Activated naive CD4-positive, alpha-beta T cell treated with anti-CD3 and anti-CD28 coated beads, Interleukin-2, amount 50 U/mL, for 24 hours (primary cell): Measurements from ENCODE around the gene FXYD5.

Experiments used
- H3K27ac Mint-ChIP-seq: one replicate; pipeline ENCODE4 v1.8.0; 2021; ENCODE audit warnings: mild to moderate bottlenecking, mixed read lengths
- H3K27me3 Mint-ChIP-seq: one replicate; pipeline ENCODE4 v1.8.0; 2021; ENCODE audit warnings: mixed read lengths
- H3K36me3 Mint-ChIP-seq: one replicate; pipeline ENCODE4 v1.8.0; 2021; ENCODE audit warnings: mixed read lengths
- H3K4me1 Mint-ChIP-seq: one replicate; pipeline ENCODE4 v1.8.0; 2021; ENCODE audit warnings: mixed read lengths
- H3K4me3 Mint-ChIP-seq: one replicate; pipeline ENCODE4 v1.8.0; 2021; ENCODE audit warnings: mild to moderate bottlenecking, mixed read lengths
- H3K9me3 Mint-ChIP-seq: one replicate; pipeline ENCODE4 v1.8.0; 2021; ENCODE audit warnings: mixed read lengths

FXYD5 gene, protein sequence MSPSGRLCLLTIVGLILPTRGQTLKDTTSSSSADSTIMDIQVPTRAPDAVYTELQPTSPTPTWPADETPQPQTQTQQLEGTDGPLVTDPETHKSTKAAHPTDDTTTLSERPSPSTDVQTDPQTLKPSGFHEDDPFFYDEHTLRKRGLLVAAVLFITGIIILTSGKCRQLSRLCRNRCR

DNA sequence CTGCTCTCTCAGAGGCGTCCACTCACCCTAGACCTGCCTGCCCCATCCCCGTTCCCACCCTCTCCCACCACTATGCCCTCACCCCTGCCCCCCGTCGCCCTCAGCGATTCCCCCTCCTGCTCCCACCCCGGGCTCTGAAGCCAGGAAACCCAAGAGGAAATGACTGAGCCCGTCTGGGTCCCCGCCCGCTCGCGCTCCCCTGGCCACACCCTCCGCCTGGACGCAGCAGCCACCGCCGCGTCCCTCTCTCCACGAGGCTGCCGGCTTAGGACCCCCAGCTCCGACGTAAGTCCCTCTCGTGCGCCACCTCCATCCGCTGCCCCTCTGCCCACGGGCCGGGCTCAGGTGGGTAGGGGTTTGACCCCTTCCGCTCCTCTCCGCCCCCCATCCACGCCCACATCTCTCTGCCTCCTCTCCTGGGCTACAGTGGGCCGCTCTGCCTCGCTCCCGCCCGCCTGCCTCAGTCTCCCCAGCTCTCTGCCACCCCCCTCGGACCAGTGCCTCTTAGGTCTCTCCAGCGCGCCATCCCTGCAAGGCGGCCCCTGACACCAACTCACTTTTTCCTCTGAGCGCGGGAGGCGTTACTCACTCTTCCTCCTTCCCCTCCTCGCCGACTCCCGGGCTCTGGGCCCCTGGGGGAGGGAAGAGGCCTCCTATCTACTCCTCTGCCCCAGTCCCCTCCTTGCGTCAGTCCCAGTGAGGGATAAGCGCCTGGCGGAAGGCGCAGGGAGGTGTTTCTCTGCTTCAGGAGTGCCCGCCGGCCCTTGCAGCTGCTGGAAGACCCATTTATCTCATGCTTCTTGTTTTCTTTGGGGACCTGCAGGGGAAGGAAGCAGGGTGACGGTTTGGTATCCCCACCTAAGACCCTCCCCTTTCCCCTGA lies at the start of gene FXYD5:
Gene FXYD5, plus strand, starts transcription at position 211 of the 882 bp plus-strand sequence. CDS start 816 bp downstream, outside the sequence.
- Mint-ChIP-seq H3K27me3 (no peaks in the 10 kb centered on the region), H3K9me3 (no peaks in the 10 kb centered on the region), H3K27ac (peak within 1 kb of the TSS; percentile 100), H3K4me1 (peaks cover 50% of the 10 kb centered on the region), H3K4me3 (peak within 1 kb of the TSS; percentile 99), H3K36me3 (peaks cover 27% of the 10 kb centered on the region)

DNA sequence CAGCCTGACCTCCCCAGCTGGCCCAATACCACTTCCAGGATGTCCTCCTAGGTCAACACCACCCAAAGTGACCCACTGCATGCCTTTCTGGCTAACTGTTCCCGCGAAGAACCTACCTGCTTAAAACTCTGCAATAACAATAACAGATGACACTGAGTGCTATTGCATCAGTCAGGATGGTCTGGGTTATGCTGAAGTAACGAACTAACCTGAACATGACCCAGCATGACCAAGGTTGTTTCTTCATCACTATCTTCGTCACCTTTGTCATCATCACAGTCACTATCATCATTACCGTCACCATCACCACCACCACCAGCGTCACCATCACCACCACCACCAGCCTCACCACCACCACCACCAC lies 49.5 kb upstream of the FXYD5 start:
- Mint-ChIP-seq H3K4me3 (no peak overlapping the region), H3K27me3 (no peaks in the 10 kb centered on the region), H3K9me3 (no peaks in the 10 kb centered on the region), H3K27ac (no peak overlapping the region), H3K4me1 (no peaks in the 10 kb centered on the region), H3K36me3 (no peaks in the 10 kb centered on the region)

DNA sequence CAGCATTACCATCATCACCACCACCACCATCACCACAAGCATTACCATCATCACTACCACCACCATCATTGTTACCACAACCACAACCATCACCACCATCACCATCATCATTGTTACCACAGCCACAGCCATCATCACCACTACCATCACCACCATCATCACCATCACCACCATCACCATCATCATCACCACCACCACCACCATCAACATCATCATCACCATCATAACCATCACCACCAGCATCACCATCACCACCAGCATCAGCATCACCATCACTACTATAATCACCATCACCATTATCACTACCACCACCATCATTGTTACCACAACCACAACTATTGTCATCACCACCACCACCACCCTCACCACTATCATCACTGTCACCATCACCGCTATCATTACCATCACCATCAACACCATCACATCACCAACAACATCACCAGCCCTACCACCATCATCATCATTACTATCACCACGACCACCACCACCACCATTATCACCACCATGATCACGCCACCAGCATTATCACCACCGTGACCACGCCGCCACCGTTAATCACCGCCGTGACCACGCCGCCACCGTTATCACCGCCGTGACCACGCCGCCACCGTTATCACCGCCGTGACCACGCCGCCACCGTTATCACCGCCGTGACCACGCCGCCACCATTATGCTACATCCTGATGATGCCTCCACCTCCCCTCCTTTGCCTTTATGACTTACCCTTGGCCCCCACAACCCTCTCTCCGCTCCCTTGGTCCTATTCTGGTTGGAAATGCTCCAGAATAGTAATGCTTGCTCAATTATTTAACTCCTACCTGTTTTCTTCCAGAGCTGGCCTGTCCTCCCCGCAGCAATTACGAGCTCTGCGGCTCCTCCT lies 48.9 kb upstream of the FXYD5 start:
- H3K9me3 Mint-ChIP-seq: no peaks in the 10 kb centered on the region
- H3K27ac Mint-ChIP-seq: peak overlapping the region; percentile 80
- H3K4me3 Mint-ChIP-seq: no peak overlapping the region

DNA sequence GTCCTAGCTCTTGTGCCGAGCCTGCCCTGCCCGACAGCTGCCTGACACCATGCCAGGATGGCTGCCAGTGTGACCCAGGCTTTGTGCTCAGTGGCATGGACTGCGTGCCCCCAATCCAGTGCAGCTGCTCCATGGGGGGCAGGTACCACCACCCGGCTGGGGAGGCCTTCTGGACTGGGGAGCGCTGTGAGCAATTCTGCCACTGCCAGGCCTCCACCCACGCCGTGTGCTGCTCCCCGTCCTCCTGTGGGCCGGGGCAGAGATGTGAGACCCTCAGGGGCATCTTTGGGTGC lies 48.3 kb upstream of the FXYD5 start:
- Mint-ChIP-seq H3K27ac (peak overlapping the region; percentile 80), H3K36me3 (no peaks in the 10 kb centered on the region), H3K4me1 (no peaks in the 10 kb centered on the region), H3K9me3 (no peaks in the 10 kb centered on the region), H3K27me3 (no peaks in the 10 kb centered on the region), H3K4me3 (no peak overlapping the region)

More for the DNA sequence above, 48.9 kb upstream of the FXYD5 start:
- Mint-ChIP-seq H3K4me1 (no peaks in the 10 kb centered on the region), H3K27me3 (no peaks in the 10 kb centered on the region), H3K36me3 (no peaks in the 10 kb centered on the region)

DNA sequence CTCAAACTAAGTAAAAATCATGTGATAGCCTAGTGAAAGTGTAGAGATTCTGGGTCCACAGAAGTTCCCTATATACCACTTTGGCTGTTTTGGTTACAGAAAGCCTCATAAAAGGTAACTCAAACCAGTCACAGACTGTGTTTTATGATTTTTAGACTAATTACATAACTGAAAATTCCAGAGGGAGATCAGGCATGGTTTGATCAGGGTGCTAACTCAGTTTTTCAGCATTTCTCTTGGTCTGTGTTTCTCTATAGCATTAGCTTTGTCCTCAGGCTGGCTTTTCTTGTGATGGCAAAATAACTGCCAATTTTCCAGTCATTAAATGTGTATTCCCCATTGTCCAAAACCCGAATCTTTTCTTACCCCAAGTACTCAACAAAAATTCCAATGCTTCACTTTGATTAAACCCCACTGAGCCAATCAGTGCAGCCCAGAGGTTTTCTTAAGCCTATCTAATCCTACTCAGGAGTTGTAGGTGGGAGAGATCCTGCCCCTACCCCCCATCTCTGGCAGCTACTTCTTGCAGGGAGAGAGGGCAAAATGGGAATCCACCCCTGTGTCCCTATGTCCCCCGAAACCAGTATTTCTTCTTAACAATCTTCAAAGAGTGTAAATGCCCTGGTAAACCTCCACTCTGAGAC lies 47.5 kb upstream of the FXYD5 start:
- Mint-ChIP-seq H3K27ac (no peak overlapping the region), H3K9me3 (no peaks in the 10 kb centered on the region), H3K4me3 (no peak overlapping the region)

DNA sequence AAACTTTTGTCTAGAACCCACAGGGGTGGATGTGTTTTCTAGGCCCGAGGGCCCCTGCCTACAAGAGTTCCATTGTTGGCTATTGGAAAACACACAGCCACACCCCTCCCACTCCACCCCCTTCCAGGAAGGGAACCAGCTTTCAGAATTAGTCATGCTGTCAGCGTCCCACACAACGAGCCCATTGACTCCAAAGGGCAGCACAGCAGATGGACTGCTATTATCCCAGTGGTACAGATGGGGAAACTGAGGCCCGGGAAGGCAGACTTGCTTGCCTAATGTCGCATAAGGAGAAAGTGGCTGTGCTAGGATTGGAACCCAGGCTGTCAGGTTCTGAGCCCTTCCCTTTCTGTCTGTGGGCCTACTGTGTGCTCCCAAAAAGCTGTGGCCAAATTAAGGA lies 47.0 kb upstream of the FXYD5 start:
- Mint-ChIP-seq H3K36me3 (no peaks in the 10 kb centered on the region), H3K4me1 (no peaks in the 10 kb centered on the region), H3K27me3 (no peaks in the 10 kb centered on the region), H3K27ac (no peak overlapping the region), H3K4me3 (no peak overlapping the region), H3K9me3 (no peaks in the 10 kb centered on the region)

More for the DNA sequence above, 47.5 kb upstream of the FXYD5 start:
- Mint-ChIP-seq H3K27me3 (no peaks in the 10 kb centered on the region), H3K4me1 (no peaks in the 10 kb centered on the region), H3K36me3 (no peaks in the 10 kb centered on the region)

DNA sequence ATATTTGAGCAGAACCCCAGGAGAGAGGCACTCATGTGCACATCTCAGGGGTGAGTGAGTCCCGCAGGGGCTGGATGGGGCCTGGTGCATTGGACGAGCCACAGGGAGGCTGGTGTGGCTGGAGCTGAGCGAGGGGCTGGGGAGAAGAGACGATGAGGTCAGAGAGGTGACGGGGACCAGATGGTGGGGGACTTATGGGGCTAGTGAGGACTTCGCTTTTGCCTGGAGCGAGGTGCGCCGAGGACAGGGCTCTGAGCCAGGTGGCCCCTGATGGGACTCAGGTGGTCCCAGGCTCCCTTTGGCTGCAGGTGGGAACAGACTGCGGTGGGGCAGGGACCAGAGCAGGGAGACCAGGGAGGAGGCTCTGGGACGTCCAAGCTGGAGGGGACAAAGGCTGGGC lies 45.8 kb upstream of the FXYD5 start:
- peak overlapping the region; percentile 30 for H3K27ac Mint-ChIP-seq
- no peaks in the 10 kb centered on the region for H3K9me3 Mint-ChIP-seq
- no peaks in the 10 kb centered on the region for H3K36me3 Mint-ChIP-seq
- no peaks in the 10 kb centered on the region for H3K27me3 Mint-ChIP-seq
- H3K4me3 Mint-ChIP-seq: no peak overlapping the region
- H3K4me1 Mint-ChIP-seq: no peaks in the 10 kb centered on the region

DNA sequence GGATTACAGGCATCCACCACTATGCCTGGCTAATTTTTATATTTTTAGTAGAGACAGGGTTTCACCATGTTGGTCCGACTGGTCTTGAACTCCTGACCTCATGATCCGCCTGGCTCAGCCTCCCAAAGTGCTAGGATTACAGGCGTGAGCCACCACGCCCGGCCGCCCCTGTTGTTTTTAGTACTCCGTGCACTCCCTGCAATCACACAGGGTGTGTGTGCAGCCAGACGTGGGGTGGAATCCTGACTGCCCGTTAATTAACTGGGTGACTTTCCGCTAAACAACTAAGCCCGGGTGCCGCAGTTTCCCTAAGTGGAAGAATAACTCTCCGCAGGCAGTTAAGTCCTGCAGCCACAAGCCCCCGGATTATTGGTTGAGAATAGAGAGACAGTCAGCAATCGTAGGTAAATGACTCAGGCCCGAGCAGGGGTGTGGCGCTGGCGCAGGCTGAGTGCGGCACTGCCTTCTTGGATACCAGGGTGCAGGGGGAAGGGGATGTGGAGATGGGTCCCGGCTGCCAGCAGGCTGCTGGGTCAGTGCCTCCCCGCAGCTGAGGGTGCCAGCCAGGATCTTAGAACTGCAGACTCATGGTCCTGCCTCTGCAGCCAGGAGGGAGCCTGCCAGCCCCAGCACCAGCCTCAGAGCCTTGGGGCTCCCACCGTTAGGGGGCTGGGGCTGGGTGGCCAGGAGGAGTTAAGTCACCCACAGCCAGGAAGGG lies 45.0 kb upstream of the FXYD5 start:
- Mint-ChIP-seq H3K27ac (no peak overlapping the region), H3K9me3 (no peaks in the 10 kb centered on the region), H3K27me3 (no peaks in the 10 kb centered on the region), H3K4me1 (peaks cover 2% of the 10 kb centered on the region), H3K4me3 (no peak overlapping the region), H3K36me3 (no peaks in the 10 kb centered on the region)

DNA sequence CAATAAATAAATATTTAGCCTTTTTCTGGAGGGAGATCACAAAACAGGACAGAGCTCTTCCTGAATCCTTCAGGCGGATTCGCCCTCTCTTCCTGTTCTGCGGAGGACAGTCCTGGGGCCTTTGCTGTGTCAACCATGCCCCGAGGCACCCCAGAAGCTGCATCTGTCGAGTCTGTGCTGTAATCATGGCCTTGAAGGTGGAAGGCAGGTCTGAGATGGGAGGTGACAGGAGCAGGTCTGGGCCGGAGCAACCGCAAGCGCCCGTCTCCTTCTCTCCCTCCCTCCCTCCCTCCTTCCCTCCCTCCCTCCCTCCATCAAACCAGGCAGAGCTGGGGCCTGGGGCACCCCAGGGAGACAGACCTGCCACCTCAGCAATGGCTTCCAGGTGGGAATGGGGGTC lies 43.6 kb upstream of the FXYD5 start:
- no peaks in the 10 kb centered on the region for H3K9me3 Mint-ChIP-seq
- H3K4me1 Mint-ChIP-seq: peaks cover 5% of the 10 kb centered on the region
- no peak overlapping the region for H3K4me3 Mint-ChIP-seq
- no peak overlapping the region for H3K27ac Mint-ChIP-seq
- no peaks in the 10 kb centered on the region for H3K36me3 Mint-ChIP-seq
- no peaks in the 10 kb centered on the region for H3K27me3 Mint-ChIP-seq

DNA sequence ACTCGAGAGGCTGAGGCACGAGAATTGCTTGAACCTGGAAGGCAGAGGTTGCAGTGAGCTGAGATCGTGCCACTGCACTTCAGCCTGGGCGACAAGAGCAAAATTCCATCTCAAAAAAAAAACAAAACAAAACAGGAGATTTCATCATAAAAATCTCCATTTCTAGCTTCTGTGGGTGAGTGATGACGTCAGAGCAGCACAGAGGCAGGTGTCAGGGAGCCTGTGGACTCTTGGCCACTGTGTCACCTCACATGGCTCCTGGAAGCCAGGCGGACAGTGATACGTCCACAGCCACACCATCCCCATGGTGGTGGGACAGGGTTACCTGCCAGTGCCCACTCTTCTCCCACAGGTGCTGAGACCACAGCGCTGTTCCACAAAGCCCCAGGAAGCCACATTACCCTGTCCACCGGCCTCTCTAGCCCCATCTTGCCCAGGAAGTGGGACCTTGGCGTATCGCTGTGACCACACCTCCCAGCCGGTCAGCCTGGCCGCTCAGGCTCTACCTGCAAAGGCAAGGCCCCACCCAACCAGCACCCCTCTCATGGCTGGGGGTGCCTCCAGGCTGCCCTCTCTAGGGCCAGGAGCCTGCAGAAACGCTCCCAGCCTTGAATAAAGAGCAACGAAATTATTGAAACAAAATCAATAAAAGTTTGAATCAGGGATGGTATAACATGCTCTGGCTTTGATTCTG lies 41.4 kb upstream of the FXYD5 start:
- H3K4me3 Mint-ChIP-seq: no peak overlapping the region
- no peaks in the 10 kb centered on the region for H3K36me3 Mint-ChIP-seq
- no peaks in the 10 kb centered on the region for H3K9me3 Mint-ChIP-seq
- H3K27ac Mint-ChIP-seq: no peak overlapping the region
- peaks cover 5% of the 10 kb centered on the region for H3K4me1 Mint-ChIP-seq
- no peaks in the 10 kb centered on the region for H3K27me3 Mint-ChIP-seq

DNA sequence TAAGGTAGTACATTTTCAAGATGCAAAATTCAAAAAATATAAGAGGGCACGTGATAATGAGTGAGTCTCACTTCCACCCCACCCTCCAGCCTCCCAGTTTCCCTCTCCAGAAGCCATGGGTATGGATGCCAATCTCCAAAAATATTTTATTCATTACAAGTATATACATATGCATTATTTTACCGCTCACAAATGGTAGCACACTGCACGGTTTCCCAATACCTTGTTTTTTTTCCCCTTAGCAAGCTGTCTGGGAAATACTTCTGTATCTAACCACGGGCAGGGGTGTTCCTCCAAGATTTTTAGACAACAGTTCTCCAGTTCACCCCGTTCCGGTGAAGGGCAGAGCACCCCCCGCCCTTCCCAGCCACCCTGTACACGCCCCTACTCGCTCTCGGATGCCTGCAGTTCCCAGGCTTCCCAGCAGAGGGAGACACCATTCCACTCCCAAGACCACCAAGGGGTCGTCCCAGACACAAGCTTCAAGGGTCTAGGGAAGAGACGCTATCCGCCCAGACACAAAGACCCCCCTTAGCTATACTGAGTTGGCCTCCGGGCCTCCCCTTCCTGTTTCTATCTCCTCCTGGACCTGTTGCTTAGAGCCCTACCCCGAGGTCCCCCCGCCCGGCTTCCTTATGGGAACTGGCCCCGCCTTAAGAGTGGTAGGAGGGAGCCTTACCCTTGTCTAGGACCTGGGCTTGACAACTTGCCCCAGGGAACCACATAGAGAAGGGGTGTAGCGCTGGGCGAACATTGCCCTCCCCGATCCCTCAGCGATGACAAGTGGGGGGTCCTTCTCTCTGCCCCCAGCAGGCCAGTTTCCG lies 40.0 kb upstream of the FXYD5 start:
- Mint-ChIP-seq H3K27ac (no peak overlapping the region), H3K4me1 (peaks cover 5% of the 10 kb centered on the region), H3K36me3 (no peaks in the 10 kb centered on the region), H3K27me3 (no peaks in the 10 kb centered on the region), H3K9me3 (no peaks in the 10 kb centered on the region), H3K4me3 (peak overlapping the region; percentile 15)

DNA sequence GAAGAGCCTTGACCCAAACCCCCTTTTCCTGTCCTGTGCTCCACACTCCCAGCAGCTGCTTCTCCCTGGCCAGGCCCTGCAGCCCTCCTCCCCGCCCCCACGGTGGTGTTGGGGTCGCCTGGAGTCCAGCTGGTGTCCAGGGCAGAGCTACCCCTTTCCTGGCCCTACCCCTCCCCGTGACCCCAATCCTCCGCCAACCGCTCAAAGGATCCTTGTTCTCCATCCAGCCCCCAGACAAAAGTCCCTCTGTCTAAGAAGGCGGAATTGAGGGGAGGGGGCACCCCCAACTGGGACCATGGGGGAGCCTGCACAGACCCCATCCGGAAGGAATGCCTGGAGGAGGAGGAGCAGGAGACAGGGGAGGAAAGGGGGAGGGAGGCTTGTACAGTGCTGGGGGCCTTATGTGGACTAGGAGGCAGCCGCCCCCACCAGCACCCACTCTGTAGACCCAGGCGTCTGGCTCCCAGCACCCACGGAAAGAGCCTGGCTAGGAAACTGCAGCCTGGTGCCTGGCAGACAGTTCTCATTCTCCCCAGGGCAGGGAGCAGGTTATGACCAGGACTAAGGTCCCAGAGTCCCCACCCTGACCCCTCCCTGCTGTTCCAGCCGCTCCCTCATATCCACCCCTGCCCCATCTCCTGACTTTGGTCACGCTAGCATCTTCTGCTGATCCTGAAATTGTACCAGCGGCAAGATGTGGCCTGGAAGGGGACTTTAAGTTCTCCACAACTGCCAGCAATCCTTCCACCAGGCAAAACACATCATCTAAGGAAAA lies 39.2 kb upstream of the FXYD5 start, which contains the start of gene FXYD3:
Gene FXYD3, plus strand, starts transcription at position 647 of the 775 bp plus-strand sequence. CDS start 3,554 bp downstream, outside the sequence.
- peak within 1 kb of the TSS; percentile 41 for H3K27ac Mint-ChIP-seq
- H3K4me1 Mint-ChIP-seq: peaks cover 5% of the 10 kb centered on the region
- no peaks in the 10 kb centered on the region for H3K36me3 Mint-ChIP-seq
- no peaks in the 10 kb centered on the region for H3K9me3 Mint-ChIP-seq
- H3K4me3 Mint-ChIP-seq: peak within 1 kb of the TSS; percentile 15
- no peaks in the 10 kb centered on the region for H3K27me3 Mint-ChIP-seq

DNA sequence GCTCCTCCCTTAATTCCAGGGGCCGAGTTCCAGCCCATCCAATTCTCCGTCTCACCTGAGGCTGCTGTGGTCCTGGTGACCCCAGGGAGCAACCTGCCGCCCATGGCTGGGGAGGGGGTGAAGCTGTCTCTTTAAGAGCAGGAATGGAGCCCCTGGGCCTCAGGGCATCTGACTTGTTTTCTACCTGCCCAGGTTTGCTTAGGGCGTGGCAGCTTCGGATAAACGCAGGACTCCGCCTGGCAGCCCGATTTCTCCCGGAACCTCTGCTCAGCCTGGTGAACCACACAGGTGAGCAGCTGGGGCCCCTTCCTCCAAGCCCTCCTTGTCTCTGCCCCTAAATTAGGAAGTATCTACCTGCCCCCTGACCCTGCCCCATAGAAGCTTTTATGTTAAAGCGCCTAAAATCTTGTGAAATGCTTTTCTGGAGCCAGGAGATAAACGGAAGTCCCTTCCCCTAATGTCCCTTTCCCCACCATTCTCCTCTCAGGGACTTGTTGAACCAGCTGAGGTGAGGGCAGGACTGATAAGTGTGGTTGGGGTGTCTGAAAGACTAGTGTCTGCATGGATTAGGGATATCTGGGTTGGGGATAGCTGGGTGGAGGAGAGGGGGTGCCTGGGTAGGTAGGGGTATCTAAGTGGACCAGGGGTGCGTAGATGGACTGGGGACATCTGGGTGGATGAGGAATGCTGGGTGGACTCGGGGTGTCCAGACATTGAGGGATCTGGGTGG lies 38.3 kb upstream of the FXYD5 start:
- Mint-ChIP-seq H3K4me1 (peaks cover 5% of the 10 kb centered on the region), H3K4me3 (no peak overlapping the region), H3K9me3 (no peaks in the 10 kb centered on the region), H3K27me3 (no peaks in the 10 kb centered on the region), H3K36me3 (no peaks in the 10 kb centered on the region), H3K27ac (no peak overlapping the region)
